Measurements from ENCODE around the gene DSTN.

Gene DSTN

GRCh38 chr20:17525132-17525531 is 44.7 kb upstream of the DSTN start:
- H3K4me3 ChIP-seq (ENCODE audit: low read depth in 1 of 2, low read length in 1 of 2), result no peak overlapping the region
- peaks cover 20% of the 10 kb centered on the region for H3K27me3 ChIP-seq
- no peaks in the 10 kb centered on the region for H3K4me1 ChIP-seq (ENCODE audit: control insufficient read depth in 1 of 2, insufficient read depth in 1 of 2, low read depth in 1 of 2, low read length in 1 of 2)
- no peaks in the 10 kb centered on the region for H3K9me3 ChIP-seq
- no peaks in the 10 kb centered on the region for H3K36me3 ChIP-seq
- H3K27ac ChIP-seq, result no peak overlapping the region
- TF ChIP-seq CTCF (IDR thresholded peaks at IDR 0.05), result no peak

- no peak overlapping the region for H3K27ac ChIP-seq
- no peak for TF ChIP-seq CTCF (IDR thresholded peaks at IDR 0.05)
- peaks cover 26% of the 10 kb centered on the region for H3K27me3 ChIP-seq
- H3K36me3 ChIP-seq, result no peaks in the 10 kb centered on the region
- H3K9me3 ChIP-seq, result no peaks in the 10 kb centered on the region
- H3K4me3 ChIP-seq (ENCODE audit: low read depth in 1 of 2, low read length in 1 of 2), result no peak overlapping the region
- peaks cover under 1 to 1% of the 10 kb centered on the region in 2 experiments for H3K4me1 ChIP-seq (ENCODE audit: control insufficient read depth in 1 of 2, insufficient read depth in 1 of 2, low read depth in 1 of 2, low read length in 1 of 2)
Observed at GRCh38 chr20:17525650-17526049, 44.2 kb upstream of the DSTN start.

GRCh38 chr20:17529586-17529985 is 40.3 kb upstream of the DSTN start:
- Histone ChIP-seq H3K9me3 (no peaks in the 10 kb centered on the region), H3K36me3 (no peaks in the 10 kb centered on the region), H3K27me3 (peaks cover 44% of the 10 kb centered on the region), H3K27ac (no peak overlapping the region), H3K4me3 (ENCODE audit: low read depth in 1 of 2, low read length in 1 of 2) (no peak overlapping the region), H3K4me1 (ENCODE audit: control insufficient read depth in 1 of 2, insufficient read depth in 1 of 2, low read depth in 1 of 2, low read length in 1 of 2) (peaks cover 8 to 10% of the 10 kb centered on the region in 2 experiments)
- TF ChIP-seq CTCF (IDR thresholded peaks at IDR 0.05), result no peak

GRCh38 chr20:17530153-17530552 is 39.7 kb upstream of the DSTN start:
- Histone ChIP-seq H3K27me3 (peaks cover 39% of the 10 kb centered on the region), H3K27ac (no peak overlapping the region), H3K36me3 (no peaks in the 10 kb centered on the region), H3K4me3 (ENCODE audit: low read depth in 1 of 2, low read length in 1 of 2) (no peak overlapping the region), H3K4me1 (ENCODE audit: control insufficient read depth in 1 of 2, insufficient read depth in 1 of 2, low read depth in 1 of 2, low read length in 1 of 2) (peaks cover 8 to 10% of the 10 kb centered on the region in 2 experiments), H3K9me3 (no peaks in the 10 kb centered on the region)
- TF ChIP-seq CTCF (IDR thresholded peaks at IDR 0.05), result no peak

GRCh38 chr20:17530716-17531664 is 38.9 kb upstream of the DSTN start, which contains the start of gene BFSP1:
Gene BFSP1 (minus strand): TSS chr20:17531379. CDS start chr20:17531329, 50 bp downstream.
- Histone ChIP-seq H3K27ac (no peak within 1 kb of the TSS), H3K9me3 (no peaks in the 10 kb centered on the region), H3K4me3 (ENCODE audit: low read depth in 1 of 2, low read length in 1 of 2) (peak within 1 kb of the TSS in 1 of 2 experiments; percentile 36), H3K36me3 (no peaks in the 10 kb centered on the region), H3K27me3 (peaks cover 39% of the 10 kb centered on the region), H3K4me1 (ENCODE audit: control insufficient read depth in 1 of 2, insufficient read depth in 1 of 2, low read depth in 1 of 2, low read length in 1 of 2) (peaks cover 8 to 10% of the 10 kb centered on the region in 2 experiments)
- no peak for TF ChIP-seq CTCF (IDR thresholded peaks at IDR 0.05)
